ENCODE data around the gene BBX.
"Not testable (repeated sequence)": the region's sequence is repeated elsewhere in the genome, so short reads cannot be mapped to it uniquely, and the experiment has no call there.

Gene BBX

DNA sequence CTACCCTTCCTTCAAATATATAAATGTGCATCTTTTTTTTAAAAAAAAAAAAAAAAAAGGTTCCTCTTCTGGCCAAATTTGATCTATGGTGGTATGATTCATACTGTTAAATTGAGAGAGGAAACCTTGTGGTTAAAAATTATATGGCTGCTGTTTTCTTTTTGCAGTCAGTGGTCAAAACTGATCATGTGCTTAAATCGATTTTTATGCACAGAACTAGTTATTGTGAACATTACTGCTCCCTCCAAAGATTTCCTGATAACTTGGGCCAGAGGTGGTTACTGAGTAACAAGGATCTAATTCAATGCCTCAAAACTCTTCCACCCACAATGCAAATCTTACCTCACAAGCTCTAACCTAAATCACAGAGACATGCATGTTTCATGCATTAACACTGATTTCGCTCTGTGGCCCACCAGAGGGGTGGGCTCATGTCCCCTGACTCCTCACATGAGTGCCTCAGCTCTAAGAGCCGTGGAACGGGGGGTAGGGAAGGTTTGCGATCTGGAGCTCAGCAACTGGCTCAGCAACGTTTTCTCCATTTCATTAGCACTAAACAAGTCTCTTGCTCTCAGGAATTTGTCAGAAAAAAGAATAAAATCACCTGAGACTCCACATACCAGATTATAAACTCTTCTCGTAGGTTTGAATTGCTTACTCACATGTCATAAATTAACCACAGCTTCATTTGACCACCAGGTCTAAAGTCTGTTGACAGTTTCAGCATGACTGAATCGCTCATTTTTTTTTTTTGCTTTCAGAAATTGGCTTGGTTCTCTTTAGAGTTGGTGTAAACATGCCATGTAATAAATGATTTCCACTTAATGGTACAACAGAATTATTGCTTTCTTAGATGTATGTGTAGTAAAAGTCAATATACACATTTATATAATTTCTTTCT, 287.7 kb downstream of the BBX start:
- no peak for DNase-seq

DNA sequence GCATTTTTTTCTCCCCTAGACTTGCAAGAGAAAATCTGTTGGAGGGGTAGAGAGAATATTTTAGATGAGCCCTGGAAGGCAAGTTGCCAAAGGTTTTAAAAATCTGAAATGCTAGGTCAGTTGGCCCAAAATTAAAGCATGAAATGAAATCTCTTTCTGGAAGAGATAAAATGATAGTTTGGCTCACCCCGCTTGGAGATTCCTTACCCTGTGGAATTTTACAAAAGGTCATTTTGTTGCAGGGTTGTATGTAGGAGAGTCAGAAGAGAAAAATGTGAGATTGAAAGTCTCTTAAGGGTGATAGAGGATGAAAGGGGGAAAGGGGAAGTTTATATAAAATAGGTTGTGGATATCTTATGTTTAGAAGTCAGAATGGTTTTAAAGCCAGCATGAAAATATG, 290.3 kb downstream of the BBX start:
- no peak for DNase-seq

DNA sequence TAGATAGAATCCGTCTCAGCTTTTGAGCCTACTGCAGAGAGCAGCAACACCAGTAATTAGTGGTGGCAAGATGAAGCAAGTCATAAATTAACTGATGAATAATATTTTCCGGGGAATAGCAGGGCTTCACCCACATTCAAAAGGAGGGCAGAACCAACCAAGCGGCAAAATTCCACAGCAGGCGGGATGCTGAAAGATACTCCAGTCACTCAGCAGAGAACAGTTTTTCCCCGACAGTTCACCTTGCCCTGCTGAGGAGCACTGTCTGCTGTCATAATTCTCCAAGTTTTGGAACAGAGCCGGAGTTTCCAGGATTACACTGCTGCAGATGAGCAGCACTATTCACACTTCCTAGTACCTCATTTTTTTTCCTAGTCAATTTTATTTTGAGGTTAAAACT, 293.3 kb downstream of the BBX start:
- no peak for DNase-seq

GRCh38 chr3:107817076-107817475, 294.3 kb downstream of the BBX start:
- no peak for DNase-seq

DNA sequence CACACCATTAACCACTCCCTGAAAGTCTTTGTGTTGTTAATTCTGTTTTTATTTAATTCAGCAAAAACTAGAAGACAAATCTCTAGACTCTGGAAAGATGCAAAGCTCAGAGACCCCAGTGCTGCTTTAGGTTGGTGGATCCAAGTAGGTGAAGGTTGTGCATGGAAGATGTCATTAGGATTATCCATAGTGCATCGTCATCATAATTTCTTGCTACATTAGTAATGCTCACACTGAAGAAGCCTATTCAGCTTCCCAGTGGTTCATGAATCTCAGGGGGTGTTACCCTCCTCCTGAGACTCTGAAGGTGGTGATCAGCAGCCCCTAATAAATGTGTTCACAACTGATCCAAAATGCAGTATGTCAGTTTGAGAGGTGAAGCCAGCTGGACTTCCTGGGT, 295.3 kb downstream of the BBX start:
- DNase-seq: no peak

DNA sequence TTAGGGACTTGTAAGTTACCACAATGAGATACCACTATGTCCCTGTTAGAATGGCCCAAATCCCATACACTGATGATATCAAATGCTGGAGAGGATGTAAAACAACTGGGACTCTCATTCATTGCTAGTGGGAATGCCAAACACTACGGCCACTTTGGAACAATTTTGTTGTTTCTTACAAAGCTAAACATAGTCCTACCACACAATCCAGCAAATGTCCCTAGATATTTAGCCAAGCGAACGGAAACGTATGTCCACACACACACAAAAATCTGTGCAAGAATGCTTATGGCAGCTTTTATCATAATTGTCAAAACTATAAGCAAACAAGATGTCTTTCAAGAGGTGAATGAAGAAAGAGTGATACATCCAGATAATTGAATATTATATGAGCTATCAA, 296.9 kb downstream of the BBX start:
- no peak for DNase-seq

DNA sequence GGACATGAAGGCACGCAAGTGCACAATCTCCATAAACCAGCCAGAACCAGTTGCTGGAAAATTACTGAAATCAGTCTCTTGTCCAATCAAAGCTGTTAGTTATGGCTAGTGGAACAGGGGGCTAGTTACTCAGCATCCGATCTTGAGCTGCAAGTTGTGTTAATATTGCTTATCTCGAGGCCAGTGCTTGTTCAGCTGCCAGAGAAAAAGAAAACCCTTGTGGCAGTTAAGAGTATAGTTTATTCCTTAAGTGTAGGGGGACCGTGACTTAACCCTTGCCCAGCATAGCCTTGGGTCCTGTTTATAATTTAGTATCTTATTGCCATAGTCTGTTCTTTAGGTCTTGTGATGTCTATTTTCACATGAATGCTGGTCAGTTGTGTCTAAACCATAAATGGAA, 299.5 kb downstream of the BBX start:
- no peak for DNase-seq

- DNase-seq: no peak
These were observed 302.1 kb downstream of the BBX start for GRCh38 chr3:107824822-107825371.

DNA sequence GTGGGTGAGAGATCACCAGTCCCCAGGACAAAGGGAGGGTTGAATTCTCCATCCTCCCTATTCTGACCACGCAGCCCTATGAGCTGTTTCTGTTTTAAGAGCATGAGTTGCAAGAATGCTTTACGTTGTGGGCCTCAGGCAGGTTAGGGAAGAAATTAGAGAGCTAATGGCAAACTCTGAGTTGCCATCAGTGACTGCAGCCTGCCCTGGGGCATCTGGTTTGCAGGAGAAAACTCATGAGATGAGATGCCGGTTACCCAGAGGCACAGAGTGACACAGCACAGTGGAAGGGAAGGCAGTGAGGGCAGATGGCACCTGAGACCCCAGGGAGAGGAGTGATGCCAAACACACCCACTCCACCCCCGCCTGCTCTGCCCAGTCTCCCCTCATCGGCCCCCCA, 302.8 kb downstream of the BBX start:
- no peak for DNase-seq

DNA sequence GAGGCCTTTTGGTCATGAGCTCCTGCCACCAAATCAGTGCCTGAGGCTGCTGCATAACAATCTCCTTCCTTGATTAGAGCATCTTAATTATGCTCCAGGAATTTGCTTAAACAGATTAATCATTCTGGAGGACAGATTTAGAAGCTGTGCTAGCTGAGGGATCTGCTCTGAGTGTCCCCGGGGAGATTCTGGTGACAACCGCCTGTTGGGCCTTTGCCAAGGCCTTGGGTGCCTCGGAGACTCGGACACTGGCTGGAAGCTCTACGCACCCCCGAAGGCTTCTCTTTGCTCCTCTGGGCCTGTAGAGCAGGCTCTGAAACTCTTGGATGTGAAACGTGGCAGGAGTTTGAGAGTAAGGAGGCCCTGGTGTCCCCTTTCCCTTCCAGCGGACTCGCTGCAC, 304.0 kb downstream of the BBX start:
- DNase-seq: no peak

DNA sequence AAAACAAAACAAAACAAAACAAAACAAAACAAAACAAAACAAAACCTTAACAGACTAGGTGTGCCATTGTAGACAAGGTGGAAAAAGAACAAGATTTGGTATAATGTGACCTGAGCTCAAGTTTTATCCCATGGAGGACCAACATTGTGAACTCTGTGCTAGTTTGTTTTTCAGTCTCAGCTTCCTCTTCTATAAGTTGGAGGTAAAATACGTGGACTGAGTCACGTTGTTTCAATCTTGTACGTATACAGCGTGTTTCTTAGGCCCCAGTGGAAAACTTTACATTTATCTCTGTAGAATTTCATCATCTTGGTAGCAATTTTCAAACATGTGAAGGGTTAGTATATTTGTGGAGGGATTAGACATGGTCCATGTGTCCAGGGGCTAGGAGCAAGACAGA, 306.4 kb downstream of the BBX start:
- no peak for DNase-seq

DNA sequence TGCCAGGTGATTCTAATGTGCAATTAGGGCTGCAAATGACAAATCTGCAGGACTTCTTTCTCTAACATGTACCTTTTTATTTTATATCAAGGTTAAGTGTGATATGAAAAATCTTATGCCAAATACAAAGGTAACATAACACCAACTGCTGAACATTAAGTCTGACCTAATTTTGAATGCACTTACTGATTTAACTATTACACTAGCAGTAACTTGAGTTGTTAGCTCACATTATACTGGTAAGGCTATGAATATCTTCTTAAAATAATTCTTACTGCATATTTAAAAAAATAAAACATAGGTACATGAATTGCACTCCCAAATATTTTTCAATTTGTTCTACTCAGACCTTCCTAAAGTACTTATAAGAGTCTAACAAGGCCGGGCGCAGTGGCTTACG, 308.8 kb downstream of the BBX start:
- DNase-seq: no peak

GRCh38 chr3:107833043-107833442, 310.3 kb downstream of the BBX start:
- no peak for DNase-seq

- no peak for DNase-seq
These were observed 311.1 kb downstream of the BBX start for GRCh38 chr3:107833722-107834416.

- DNase-seq: not testable (repeated sequence)
These were observed 312.2 kb downstream of the BBX start for GRCh38 chr3:107835001-107835400.

DNA sequence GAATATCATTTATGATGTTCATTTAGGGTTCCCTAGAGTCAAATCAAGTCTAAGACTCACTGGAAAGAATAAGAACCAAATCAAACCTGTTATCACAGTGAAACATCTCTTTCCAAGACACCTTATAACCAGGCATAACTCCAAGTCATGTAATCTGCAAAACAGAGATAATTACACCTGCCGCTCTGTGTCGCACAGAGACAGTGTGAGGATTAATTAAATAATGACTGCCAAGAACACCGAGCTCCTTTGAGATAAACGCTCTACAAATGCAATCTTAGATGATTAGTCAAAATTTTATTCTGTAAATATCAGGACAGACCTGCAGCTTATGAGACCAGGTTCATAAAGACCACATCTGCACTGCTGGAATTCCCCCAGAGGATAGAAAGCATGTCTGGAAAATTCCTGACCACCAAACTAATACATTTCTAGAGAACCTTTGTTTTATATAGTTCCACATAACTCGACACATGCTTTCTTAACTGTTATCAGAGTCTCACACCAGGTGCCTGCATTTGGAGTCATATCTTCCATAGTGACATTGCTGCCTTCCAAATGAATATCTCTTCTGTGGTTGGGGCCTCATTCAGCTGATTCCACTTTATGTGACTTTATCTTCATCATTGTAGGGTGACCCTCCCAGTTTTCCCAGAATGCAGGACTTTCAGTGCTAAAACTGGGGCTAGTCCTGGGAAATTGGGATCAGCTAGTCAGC, 315.3 kb downstream of the BBX start:
- no peak for DNase-seq

DNA sequence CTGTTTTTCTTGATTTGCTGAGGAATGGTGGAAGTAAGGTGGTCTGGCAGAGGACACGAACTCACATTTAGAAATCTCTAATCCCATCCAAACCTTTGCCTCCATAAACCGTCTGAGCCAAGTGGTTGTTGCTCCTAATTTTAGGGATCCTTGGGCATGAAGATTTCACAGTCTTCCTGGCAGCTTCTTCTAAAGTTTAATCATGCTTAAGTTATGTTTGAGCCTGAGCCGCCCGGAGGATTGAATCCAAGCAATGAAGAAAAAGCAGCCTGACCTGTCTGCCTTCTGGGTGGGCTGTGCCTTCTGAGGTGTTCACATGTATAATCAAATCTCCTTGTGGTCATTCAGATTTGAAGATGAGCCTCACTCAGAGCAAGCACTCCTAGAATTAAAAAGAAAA, 319.1 kb downstream of the BBX start:
- no peak for DNase-seq

DNA sequence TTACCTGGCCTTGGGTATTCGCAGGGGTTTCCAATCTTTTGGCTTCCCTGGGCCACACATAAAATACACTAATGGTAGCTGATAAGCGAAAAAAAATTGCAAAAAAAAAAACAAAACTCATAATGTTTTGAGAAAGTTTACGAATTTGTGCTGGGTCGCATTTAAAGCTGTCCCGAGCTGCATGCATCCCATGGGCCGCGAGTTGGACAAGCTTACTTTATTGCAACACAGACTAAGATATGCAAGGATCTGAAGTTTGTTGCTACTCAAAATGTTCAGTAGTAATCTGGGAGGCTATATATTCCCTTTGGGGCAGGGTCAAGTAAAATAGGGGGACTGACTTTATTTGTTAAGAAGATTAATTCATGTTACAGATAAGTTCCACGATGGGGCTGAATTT, 320.2 kb downstream of the BBX start:
- DNase-seq: no peak

GRCh38 chr3:107845380-107846278, 322.9 kb downstream of the BBX start:
- no peak for DNase-seq

- no peak for DNase-seq
These were observed 323.6 kb downstream of the BBX start for GRCh38 chr3:107846279-107846852.

GRCh38 chr3:107847791-107848190, 325.0 kb downstream of the BBX start:
- no peak for DNase-seq

DNA sequence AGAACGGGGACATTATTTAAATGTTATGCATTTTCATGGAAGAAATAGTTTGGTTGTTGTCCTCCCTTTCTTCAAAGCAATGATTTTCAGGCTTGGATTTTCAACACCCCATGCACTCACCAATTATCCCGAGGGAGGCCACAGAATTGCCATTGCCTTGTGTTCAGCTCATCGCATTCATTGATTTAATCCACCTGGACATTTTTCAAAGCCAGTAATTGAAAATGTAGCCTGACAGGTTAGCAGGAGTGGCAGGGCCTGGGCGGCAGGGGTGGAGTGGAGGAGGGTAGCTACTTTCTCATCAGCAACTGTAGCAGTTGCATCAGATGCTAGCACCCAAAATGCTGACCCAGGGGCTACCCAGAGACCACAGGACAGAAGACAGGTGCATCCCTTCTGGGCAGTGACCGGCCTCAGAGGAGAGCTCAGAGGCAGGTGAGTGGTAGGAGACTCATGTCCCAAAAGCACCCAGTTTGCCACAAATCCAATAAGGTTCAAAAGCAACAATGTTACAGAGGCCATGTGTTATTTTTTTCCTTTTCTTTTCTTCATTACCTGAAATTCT, 325.7 kb downstream of the BBX start:
- no peak for DNase-seq

Data from NCI-H526 treated with DMSO at 0.1 percent for 48 hours (cell line).